ENCODE measurements around the gene PHF20.
A peak's percentile ranks its signal among the peaks of the same experiment; 100 is the strongest.
"Not testable (repeated sequence)": the region's sequence is repeated elsewhere in the genome, so short reads cannot be mapped to it uniquely, and the experiment has no call there.

Gene PHF20

DNA sequence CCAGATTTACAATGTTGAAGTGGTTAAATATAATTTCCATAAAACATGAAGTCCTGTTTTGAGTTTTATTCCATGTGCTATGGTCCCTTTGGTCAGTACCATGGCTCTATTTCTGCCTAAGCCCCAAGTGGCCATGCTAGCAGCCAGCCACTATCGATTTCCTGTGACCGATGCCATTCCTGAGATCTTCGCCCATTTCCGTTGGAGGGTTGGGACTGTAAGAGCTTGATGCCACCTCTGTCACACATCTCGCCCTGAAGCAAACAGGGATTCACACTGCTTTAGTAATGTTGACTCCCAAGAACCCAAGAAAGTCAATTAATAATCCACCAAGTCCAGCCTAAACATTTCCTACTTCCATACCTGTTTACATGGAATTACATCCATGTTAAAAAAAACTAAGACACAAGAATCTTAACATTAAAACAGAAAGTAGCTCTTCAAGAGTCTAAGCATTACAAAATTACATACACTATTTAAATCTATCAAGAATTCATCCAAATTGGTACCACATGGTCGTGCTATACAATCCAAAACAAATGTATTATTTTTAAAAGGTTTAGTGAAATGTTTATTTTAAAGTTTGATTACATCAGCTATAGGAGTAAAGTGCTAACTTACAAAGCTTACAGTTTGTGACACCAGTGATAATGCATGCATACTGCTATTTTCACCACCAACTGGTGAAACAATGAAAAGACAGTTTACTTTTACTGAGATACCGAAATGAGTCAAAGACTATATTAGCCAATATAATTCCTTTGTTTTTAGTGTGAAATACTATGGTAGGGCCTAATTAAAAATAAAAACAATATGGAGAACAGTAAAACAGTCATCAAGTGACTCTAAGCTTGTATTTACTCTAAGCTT lies 32.3 kb upstream of the PHF20 start:
- DNase-seq, result no peak

DNA sequence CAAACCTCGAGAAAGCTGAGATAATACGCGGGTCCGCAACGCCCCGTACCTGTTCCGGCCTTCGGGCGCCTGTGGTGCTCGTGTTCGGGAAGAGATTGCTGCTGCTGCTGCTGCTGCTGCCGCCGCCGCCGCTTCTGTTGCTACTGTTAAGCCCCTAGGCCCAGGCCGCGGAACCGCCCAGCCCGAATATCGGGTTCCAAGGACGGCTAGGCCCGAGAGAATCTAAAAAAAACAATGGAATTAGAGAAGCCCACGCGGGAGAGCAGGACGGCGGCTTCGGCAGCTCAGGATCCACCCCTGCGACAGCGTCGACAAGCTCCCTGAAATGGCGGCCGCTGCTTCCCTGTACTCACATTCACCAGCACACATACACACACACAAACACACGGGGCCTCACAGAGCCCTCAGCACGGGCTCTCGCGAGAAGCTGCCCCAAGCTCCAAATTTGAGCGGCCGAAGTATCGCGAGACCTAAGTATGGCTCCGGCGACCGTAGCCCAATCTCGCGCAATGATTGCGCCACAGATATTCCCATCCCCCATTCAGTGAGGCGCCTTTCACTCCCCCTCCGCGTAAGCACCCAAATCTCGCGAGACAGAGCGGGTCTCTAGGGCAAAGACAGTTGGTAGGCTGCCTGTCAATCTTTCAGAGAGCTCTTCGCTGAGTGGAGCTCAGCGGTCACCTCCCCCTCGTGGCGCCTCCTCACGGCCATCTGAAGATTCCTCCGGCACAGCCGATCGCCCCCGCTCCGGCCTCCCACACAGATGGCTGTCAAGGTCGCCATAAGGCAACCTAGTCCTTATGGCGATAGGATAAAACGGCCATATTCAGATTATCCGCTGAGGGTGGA lies 29.7 kb upstream of the PHF20 start, which contains the start of gene RBM39:
RBM39 (minus strand) TSS at position 369 of the 849 bp plus-strand sequence. CDS start 1,386 bp downstream, outside the sequence.
- DNase-seq, result peak; percentile 98

DNA sequence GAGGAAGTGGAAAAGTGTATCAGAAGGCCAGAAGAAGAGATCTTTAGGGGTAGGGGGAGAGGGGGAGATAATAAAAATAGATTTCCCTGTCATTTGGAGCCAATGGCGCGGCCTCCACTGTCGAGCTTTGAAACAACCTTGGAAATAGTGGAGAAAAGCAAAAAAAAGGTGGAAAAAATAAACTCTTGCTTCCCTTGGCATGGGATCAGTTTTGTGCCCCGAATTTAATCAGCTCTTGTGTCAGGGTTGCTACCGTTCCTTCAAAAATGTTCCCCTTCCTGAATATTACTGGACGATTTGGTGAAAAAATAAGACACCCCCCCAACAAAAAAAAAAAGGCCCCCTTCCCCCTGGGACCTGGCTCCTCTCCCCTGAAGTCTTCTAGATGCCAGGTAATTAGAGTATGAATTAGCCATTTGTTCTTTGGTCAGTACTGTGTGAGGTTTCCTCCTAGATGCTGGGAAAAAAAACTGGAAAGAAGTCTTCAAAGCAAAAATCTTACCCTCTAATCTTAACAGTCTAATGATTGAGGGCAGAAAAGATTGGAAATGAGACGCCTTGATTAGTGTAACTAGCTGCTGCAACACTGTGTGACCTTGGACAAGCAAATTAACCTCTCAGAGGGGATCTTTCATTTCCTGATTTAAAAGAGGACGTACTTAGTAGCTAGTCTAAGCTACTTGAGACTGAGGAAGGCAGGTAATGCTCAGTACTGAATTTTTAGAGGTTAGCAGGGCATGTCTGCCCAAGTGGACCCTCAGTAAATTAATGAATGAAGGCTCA lies 28.9 kb upstream of the PHF20 start:
- DNase-seq, result peak; percentile 52

- no peak for DNase-seq
Measured at GRCh38 chr20:35743693-35744491, 27.9 kb upstream of the PHF20 start.

DNA sequence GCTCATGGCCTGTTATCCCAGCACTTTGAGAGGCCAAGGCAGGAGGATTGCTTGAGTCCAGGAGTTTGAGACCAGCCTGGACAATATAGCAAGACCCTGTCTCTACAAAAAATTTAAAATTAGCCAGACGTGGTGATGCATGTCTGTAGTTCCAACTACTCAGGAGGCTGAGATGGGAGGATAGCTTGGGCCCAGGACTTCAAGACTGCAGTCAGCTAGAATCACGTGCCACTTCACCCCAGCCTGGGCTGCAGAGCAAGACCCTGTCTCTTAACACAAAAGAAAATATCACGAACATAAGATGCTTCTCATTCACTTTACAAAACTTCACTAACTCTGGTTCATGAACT lies 27.3 kb upstream of the PHF20 start:
- not testable (repeated sequence) for DNase-seq

DNA sequence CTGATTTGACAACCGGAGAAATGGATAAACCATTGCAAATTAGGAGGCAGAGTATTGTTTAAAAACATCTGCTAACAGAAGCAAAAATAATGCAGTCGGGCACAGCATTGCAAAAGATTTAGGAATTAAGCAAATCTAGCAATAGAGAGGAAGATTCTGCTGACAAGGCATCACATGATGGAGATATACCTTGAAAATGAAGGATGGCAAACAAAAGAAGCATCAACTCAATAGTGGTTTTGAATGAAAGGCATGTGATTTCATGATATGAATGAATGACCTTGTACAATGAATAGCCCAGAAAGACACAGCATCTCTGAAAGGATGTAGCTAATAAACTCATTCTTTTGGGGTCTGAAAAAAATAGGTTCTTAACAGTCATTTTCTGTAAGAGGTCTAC lies 21.2 kb upstream of the PHF20 start:
- no peak for DNase-seq

- no peak for DNase-seq
Measured at GRCh38 chr20:35756404-35756803, 15.4 kb upstream of the PHF20 start.

DNA sequence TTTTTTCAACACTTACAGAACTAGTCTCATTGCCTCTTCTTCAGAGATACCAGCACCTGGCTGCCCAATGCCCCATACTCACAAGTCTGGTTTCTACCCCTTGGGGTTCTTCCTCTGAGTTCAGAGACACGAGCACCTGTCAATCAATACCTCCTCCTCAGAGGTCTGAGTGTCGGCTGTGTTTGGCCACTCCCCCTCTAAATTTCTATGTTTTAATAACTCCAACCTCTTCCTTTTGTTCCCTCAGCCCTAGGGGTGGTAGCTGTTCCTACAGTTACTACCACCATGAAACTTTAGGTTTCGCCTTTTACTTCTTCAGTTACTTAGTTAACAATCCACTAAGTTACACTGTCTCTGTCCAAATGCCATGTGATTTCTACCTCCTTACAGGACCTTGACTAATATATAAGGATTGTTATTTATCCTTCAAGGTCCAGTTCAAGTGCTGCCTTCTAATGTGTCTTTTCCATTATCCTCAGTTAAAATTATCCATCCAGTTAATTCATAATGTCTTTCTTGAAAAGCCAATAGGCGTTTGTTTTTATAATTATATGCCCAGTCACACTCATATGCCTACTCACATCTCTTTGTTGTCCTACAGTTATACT lies 14.6 kb upstream of the PHF20 start:
- DNase-seq, result no peak

DNA sequence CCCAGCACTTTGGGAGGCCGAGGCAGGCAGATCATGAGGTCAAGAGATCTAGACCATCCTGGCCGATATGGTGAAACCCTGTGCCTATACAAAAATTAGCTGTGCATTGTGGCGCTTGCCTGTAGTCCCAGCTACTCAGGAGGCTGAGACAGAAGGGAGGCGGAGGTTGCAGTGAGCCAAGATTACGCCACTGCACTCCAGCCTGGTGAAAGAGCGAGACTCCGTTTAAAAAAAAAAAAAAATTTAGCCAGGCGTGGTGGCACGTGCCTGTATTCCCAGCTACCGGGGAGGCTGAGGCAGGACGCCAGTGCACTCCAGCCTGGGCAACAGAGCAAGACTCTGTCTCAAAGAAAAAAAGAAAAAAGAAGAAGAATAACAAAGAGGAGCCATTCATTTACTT lies 10.3 kb upstream of the PHF20 start:
- DNase-seq, result not testable (repeated sequence)

- DNase-seq, result no peak
Measured at GRCh38 chr20:35762461-35762860, 9.4 kb upstream of the PHF20 start.

GRCh38 chr20:35764936-35765335 lies 6.9 kb upstream of the PHF20 start:
- not testable (repeated sequence) for DNase-seq

GRCh38 chr20:35766843-35767242 lies 5.0 kb upstream of the PHF20 start:
- DNase-seq, result no peak

- DNase-seq, result no peak
Measured at GRCh38 chr20:35767683-35768481, 3.9 kb upstream of the PHF20 start.

GRCh38 chr20:35768731-35769664 lies 2.8 kb upstream of the PHF20 start:
- DNase-seq, result peak; percentile 42

DNA sequence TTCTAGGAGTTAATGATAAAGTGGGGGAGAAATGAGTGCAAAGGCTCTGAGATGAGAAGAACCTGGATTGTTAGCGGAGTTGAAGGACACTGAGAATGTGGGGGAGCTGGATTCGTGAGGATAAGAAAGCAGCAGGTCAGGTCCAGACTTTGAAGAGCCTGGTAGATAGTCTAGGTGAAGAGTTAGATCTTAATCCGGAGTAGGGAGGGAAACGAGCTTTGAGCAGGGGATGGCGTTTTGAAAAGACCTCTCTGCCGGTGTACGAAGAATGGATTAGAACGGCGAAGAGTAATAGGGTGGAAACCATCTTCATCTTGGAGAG lies 487 bp upstream of the PHF20 start:
- no peak for DNase-seq

DNA sequence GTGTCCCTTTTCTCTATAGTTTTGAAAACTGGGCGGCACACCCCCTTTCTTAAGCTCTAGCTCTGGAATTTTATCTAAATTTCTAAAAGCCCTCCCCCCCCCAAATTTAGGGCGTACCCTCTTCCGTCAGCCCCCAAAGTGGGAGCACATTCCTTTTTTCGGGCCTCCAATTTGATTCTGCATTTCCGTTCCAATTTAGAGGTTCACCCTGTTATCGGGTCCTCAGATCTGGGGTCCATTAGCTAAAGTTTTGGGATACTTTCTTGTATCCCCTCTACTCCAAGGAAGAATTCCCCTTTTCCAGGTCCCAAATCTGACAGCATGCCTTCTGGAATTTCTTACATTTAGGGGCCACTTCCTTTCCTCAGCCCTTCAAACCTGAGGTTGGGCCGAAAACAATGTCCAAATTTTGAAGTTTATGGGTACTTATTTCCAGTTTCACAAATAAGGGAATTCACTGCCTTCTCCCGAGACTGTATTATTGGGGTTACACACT lies 796 bp downstream of the PHF20 start:
- DNase-seq, result no peak

DNA sequence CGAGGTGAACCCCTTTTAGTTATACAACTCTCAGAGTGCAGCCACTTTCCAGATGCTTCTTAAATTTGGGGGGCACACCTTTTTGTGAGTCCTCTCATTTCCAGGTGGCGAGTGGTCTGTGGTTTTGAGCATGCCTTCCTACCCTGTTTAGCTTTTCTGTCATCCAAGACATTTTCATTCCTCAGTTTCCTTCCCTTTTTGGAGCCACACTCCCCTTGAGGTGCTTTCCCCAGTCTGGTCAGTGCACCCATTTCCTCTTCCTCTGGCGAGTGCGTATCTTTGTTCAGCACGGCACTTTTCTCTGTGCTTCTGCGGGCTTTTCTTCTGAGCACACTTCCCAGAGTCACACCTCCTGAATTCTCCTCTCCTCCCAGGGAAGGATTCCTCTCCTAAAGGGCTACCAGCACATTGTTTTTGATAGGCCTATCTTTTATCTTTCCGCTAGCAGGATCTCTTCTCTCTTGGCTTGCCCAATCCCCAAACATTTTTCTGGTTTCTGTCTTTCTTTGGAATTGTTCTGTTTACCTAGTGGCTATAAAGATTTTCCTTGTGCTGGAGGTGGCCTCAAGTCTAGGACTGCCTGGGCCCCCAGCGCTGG lies 1.4 kb downstream of the PHF20 start:
- DNase-seq, result no peak

DNA sequence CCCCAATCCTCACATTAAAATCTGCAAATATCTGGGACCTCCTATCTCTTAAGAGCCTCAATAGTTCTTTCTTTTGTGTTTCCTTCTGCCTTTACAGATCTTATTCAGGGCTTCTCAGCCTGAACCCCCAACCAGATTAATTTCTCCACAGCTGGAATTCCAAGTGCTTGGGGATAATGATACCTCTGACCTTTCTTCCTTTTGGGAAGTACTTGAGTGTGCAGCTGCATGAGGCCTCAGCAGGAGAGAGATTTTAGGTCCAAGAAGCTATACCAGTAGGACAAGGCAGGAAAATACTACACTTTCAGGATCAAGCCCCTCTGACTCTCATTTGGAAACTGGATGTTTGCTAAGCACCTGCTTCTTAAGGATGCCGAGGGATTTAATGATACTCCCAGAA lies 2.6 kb downstream of the PHF20 start:
- no peak for DNase-seq

DNA sequence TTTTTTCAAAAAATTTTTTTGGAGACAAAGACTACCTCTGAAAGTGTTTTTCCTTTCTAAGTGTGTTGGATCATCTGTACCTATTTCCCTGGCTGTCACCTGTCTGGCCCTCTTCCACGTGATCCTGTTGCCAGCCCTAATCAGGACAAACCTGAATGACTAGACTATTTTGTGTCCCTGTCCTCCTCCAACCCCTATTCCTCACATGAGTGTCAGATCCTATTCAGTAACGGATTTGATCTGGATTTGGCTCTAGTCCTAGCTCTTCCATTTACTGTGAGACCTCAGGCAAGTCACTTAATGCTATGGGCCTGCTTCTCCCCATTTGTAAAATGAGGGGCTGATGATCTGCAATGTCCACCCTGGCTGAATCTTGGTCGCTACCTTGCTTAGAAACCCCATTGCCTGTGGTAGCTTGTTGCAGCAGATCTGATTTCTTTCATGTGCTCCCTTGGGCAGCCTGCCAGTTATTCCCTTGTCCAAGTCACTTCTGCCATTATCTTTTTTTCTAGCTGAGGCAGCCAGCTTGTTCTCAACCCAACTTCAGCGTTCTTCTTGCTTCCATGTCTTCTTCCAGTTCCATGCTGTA lies 4.8 kb downstream of the PHF20 start:
- DNase-seq, result no peak

Measured in DMS79 treated with DMSO at 0.1 percent for 48 hours (cell line).